Spinal cord (tissue), 10 donors: ENCODE results near the gene DPY19L1. TPM values are rescaled to one million over a fixed set of nuclear protein-coding genes. Genes with fewer than 3 reads are reported as not detected.
"Not testable (repeated sequence)": the region's sequence is repeated elsewhere in the genome, so short reads cannot be mapped to it uniquely, and the experiment has no call there.

ENCODE experiments used
- DNase-seq, 6 donors: peaks; one replicate each; pipeline versions ENCODE4 v3.0.0 to v3.0.0-alpha.2; 2013 to 2015; ENCODE audit warnings: low spot score in 6 of 6, low read depth in 4 of 6
- H3K27ac ChIP-seq: one replicate; pipeline ENCODE4 v1.5.1; 2013; ENCODE audit warnings: low read depth, low read length, control low read depth
- H3K27me3 ChIP-seq: one replicate; pipeline ENCODE4 v1.6.1; 2013; ENCODE audit warnings: low read length; ENCODE audit not compliant: control insufficient read depth, insufficient read depth
- H3K36me3 ChIP-seq: one replicate; pipeline ENCODE4 v1.6.1; 2013; ENCODE audit warnings: low read length; ENCODE audit not compliant: control insufficient read depth, insufficient read depth
- H3K4me1 ChIP-seq: one replicate; pipeline ENCODE4 v1.6.1; 2013; ENCODE audit warnings: low read length; ENCODE audit not compliant: control insufficient read depth, insufficient read depth
- H3K4me3 ChIP-seq: one replicate; pipeline ENCODE4 v1.5.1; 2013; ENCODE audit warnings: low read depth, low read length, control low read depth
- H3K9me3 ChIP-seq: one replicate; pipeline ENCODE4 v1.6.1; 2013; ENCODE audit warnings: low read length; ENCODE audit not compliant: control insufficient read depth, insufficient read depth
- WGBS: methylation state at CpG from one replicate; pipeline ENCODE4 v1.1.5; 2013; ENCODE audit warnings: missing lambda C conversion rate; ENCODE audit not compliant: insufficient coverage; 5-methylcytosine and 5-hydroxymethylcytosine counted together
- polyA plus RNA-seq, 2 donors: library from polyadenylated mRNA; unstranded; fragments of 120-200 nt; gene quantifications; one replicate each; pipeline ENCODE4 v1.2.1, GENCODE V29; 2013; ENCODE audit not compliant: insufficient read length in 2 of 2
- total RNA-seq, 2 donors: library from RNA; depleted of rRNA in 1 of 2; stranded (reverse); fragments of 120-200 nt in 1 of 2; fragments of >200 nt in 1 of 2; gene quantifications; one replicate each; pipeline versions ENCODE4 v1.2.3 to v1.2.4, GENCODE V29; 2013 to 2014
- donor health status: healthy.

The DPY19L1 gene
- total and polyA plus RNA-seq, 4 donors: 31.7 to 54.1 (median 42.4) TPM

DNA sequence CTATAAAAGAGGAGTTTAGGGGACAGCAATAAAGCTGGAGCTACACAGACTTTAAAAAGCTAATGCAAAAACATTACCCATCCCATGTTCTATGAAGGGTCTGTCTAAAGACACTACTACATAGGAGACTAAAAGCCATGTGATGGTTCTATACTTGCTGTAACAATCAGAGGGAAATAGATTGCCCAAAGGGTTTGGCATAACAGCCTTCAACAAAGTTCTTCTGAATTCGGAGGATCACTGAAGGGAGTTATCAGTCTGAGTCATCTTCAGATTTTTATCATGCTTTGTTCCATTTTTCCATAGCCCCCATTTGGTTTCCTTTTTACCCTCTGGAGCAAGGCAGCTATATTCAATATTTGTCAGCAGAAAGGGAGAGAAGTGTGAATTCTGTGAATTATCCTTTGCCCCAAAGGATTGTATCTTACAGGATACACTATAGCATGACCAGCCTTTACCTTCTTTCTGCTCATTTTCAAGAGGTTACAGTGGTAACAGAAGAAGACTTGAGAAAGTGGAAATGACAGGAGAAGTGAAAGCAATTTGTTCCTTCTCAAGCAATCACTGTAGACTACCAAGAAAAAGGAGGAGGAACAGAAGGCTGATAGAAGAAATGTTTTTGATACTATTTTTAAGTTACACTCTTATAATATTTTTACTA lies 64.4 kb downstream of the DPY19L1 start:
- not testable (repeated sequence) for H3K36me3 ChIP-seq, DNase-seq, H3K27me3 ChIP-seq, H3K9me3 ChIP-seq, H3K4me3 ChIP-seq, H3K4me1 ChIP-seq, H3K27ac ChIP-seq
- WGBS: no CpG with 5 or more reads among the region's 1 CpG

DNA sequence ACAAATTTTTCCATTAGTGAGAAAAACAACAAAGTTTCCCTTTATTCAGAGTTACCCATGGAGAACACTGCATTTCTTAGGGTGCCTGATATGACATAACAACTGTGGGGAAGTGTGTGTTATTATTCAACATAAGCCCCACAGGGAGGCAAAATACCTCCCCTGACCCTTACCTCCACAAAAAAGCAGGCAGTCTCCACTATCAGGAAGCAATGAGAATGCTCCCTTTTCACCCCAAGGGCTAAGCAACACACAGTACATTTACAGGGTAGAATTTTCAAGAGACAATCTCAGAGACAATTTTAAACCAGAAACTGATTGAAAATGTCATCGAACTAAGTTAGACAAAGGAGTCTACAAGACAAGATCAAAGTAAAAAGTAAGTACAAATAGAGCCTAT lies 69.5 kb downstream of the DPY19L1 start:
- not testable (repeated sequence) for H3K4me1 ChIP-seq, H3K36me3 ChIP-seq, H3K9me3 ChIP-seq, DNase-seq, H3K27me3 ChIP-seq, H3K27ac ChIP-seq, H3K4me3 ChIP-seq
- WGBS: no CpG with 5 or more reads among the region's 1 CpG

DNA sequence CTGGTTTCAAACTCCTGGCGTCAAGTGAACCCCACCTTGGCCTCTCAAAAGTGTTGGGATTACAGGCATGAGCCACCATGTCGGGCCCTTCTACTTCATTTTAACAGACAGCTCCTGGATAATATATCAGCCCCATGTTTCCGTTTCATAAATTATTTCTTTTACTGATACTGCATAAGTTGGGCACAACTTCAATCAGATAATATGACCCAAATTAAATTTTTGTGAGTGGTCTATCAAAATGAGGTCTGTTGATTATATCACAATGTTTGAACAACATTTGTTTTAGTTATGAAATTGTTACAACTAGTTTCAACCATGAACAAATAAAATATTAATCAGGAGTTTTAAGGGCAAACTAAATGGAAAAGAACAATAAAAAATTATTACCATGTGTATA lies 70.8 kb downstream of the DPY19L1 start:
- 100% methylated on average over 2 of the region's 3 CpGs for WGBS
- not testable (repeated sequence) for DNase-seq, H3K9me3 ChIP-seq

DNA sequence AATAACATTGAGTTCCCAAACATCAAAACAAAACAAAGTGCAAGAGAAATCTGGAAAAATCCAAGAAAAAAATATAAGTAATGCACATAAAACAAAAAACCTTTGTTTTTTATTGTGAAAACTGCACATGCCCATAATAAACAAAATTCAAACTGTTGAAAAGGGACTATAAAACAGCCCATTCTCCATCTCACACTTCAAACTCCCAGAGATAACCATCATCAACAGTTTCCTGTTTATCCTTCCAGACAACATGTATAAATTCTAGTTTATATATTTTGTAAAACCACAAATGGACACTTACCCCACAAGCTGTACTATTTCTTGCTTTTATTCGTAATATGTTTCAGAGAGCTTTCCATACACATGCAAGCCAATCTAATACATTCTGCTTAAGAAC lies 79.3 kb downstream of the DPY19L1 start:
- no peak for DNase-seq
- H3K9me3 ChIP-seq: no peaks in the 10 kb centered on the region
- no peak overlapping the region for H3K4me3 ChIP-seq
- no peaks in the 10 kb centered on the region for H3K4me1 ChIP-seq
- no peak overlapping the region for H3K27ac ChIP-seq
- no peaks in the 10 kb centered on the region for H3K36me3 ChIP-seq
- no peaks in the 10 kb centered on the region for H3K27me3 ChIP-seq
- WGBS: no CpG with 5 or more reads among the region's 1 CpG

More for the DNA sequence above, 70.8 kb downstream of the DPY19L1 start:
- H3K27ac ChIP-seq, H3K4me1 ChIP-seq, H3K27me3 ChIP-seq, H3K4me3 ChIP-seq, H3K36me3 ChIP-seq: not testable (repeated sequence)

DNA sequence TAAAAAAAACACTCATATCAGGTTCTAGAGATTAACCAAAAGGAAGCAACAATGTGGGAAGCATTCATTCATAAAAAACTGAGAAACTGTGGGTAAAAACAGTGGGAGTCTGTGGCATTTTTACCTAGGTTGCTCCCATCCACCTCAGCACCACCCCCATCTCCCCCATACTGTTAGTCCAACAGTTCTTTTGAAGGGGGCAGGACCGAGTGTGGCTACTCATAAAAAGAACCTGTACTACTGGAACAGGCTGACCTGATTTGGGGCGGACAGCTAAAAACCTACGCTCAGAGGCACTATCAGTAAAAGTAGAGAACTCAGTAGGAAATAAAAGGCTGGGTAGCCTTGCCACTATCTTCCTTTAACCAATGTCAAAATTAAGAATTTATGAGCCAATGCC lies 84.5 kb downstream of the DPY19L1 start:
- no peaks in the 10 kb centered on the region for H3K4me1 ChIP-seq
- H3K4me3 ChIP-seq: no peak overlapping the region
- H3K9me3 ChIP-seq: no peaks in the 10 kb centered on the region
- WGBS: 80% methylated on average over 1 of the region's 3 CpGs
- no peaks in the 10 kb centered on the region for H3K36me3 ChIP-seq
- DNase-seq: no peak
- H3K27me3 ChIP-seq: no peaks in the 10 kb centered on the region
- H3K27ac ChIP-seq: no peak overlapping the region

DNA sequence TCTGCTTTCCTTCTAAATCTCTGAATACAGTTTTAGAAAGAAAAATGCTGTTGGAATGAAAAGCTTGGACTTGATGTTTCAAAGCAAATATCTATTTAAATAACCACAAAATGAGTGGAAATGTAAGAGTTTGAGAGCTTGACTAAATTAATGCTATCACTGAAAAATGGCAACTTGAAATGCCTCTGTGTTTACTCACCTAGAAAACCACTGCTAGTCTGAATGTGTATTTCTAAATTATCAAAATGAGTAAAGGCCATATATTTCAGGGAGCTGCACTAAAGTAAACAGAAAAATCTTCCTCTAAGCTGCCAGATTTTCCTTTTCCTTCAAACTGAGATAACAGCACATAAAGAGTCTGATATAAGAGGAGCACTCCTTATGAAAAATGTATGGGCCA lies 87.9 kb downstream of the DPY19L1 start:
- no peak overlapping the region for H3K4me3 ChIP-seq
- no peak for DNase-seq
- H3K27ac ChIP-seq: no peak overlapping the region
- H3K9me3 ChIP-seq: no peaks in the 10 kb centered on the region
- H3K27me3 ChIP-seq: no peaks in the 10 kb centered on the region
- H3K36me3 ChIP-seq: no peaks in the 10 kb centered on the region
- H3K4me1 ChIP-seq: no peaks in the 10 kb centered on the region

DNA sequence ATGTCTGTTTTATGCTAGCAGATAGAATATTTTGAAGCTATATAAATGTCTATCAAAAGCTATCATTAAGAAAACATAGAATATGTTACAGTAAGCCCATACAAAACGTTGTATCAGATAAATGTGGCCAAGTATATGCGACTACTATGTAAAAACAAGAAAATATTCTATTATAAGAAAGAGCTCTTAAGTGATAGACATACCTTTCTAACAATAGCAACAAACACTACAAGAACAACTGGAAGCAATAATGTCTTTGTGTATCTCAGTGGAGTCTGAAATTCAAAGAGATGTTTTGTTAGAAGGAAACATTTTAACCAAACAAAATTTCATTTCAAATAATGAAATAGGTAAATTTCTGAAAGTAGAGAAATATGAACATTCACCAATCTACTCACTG lies 89.9 kb downstream of the DPY19L1 start:
- H3K27ac ChIP-seq, DNase-seq, H3K36me3 ChIP-seq, H3K4me3 ChIP-seq, H3K9me3 ChIP-seq, H3K4me1 ChIP-seq, H3K27me3 ChIP-seq: not testable (repeated sequence)
- WGBS: no CpG with 5 or more reads among the region's 2 CpGs

DNA sequence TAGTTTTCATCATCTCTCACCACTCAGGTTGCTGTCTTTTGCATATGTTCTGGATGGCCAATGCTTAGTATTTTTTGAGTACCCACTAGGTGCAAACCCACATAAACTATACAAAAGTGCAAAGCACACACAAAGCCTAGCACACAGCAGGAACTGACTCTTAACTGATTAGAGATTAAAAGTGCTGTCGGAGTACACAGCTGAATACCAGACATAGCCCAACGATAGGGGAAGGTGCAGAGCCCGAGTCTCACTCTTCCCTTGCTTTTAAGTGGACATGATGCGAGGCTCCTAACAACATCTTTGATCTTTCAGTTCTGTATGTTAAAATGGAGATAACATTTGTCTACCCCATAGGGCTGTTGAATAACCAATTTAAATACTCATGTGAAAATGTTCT lies 90.8 kb downstream of the DPY19L1 start:
- Histone ChIP-seq H3K4me1 (no peaks in the 10 kb centered on the region), H3K9me3 (no peaks in the 10 kb centered on the region), H3K36me3 (no peaks in the 10 kb centered on the region), H3K27ac (no peak overlapping the region), H3K27me3 (no peaks in the 10 kb centered on the region), H3K4me3 (no peak overlapping the region)
- 67% methylated on average over 1 of the region's 4 CpGs for WGBS
- DNase-seq: no peak

DNA sequence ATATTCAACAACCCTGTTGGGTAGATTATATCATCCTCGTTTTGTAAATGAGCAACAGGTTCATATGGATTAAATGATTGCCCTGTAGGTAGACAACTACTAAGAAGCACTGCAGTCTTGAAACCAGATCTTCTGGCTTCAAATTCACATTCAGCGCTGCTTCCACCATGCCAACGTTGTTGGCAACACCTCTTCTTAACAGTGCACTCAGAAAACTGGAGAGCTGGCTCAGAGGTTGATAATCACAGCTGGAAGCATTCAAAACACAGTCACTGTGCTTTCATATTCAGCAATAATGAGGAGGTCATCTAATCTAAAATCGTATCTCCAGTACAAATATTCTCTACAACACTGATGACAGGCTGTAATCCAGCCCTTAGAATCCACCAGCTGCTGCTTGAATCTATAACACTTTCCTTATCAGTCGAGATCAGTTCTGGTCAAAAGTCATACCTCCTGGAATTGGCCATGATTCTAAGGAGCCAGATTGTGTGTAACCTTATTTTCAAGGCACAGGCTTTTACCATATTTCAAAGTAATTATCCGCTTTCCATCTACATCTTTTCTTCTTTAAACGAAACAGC lies 91.3 kb downstream of the DPY19L1 start:
- not testable (repeated sequence) for H3K4me1 ChIP-seq, H3K4me3 ChIP-seq, H3K36me3 ChIP-seq, H3K27me3 ChIP-seq, DNase-seq, H3K27ac ChIP-seq, H3K9me3 ChIP-seq
- WGBS: 44% methylated on average over 1 of the region's 7 CpGs

DNA sequence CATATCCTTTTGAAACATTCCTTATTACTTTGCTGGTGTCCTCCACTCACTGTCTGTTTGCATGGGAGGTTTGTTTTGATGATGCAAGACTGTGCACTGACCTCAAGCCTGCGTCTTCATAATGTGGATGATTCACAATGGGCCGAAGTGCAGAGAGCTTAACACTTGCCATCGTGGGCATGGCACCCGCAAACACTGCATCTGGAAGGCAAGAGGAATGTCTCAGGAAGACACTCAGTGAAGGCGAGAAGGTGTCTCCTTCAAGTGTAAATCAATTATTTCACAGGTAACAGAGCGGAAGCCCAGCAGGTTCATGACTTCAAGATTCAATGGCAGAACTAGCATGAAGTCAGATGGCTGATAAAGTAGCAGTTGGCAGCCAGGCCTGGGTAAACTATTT lies 98.1 kb downstream of the DPY19L1 start:
- Histone ChIP-seq H3K4me1 (no peaks in the 10 kb centered on the region), H3K27me3 (no peaks in the 10 kb centered on the region), H3K4me3 (no peak overlapping the region), H3K36me3 (no peaks in the 10 kb centered on the region), H3K9me3 (no peaks in the 10 kb centered on the region), H3K27ac (no peak overlapping the region)
- no peak for DNase-seq
- 82% methylated on average over 4 of the region's 6 CpGs for WGBS
